DND-41 (cell line): ENCODE results near the gene ADAP2.
"Not testable (repeated sequence)": the region's sequence is repeated elsewhere in the genome, so short reads cannot be mapped to it uniquely, and the experiment has no call there.

Source experiments
- ATAC-seq: fragments of 200-7000 bp; cut with Tn5 transposase; 3 replicates; pipeline ENCODE4 v1.9.1; 2021; ENCODE audit warnings: low read depth; ENCODE audit not compliant: insufficient read depth
- DNase-seq: peaks from one replicate; pipeline ENCODE4 v3.0.0-alpha.2; 2020
- H2AFZ ChIP-seq: 2 replicates; pipeline ENCODE4 v1.6.0; 2012; ENCODE audit warnings: low read depth, low read length
- H3K27ac ChIP-seq: 2 replicates; pipeline ENCODE4 v1.5.1; 2012; ENCODE audit warnings: low read length, inconsistent platforms
- H3K27me3 ChIP-seq: fragments of 200-600 bp; sonication (generic); 2 replicates; pipeline ENCODE4 v1.6.0; 2012; ENCODE audit warnings: low read length, mild to moderate bottlenecking, inconsistent platforms; ENCODE audit not compliant: insufficient read depth, poor library complexity
- H3K36me3 ChIP-seq: 2 replicates; pipeline ENCODE4 v1.5.1; 2012; ENCODE audit warnings: low read length, inconsistent platforms; ENCODE audit not compliant: insufficient read depth
- H3K4me1 ChIP-seq: 2 replicates; pipeline ENCODE4 v1.5.1; 2012; ENCODE audit warnings: mild to moderate bottlenecking, low read length; ENCODE audit not compliant: insufficient read depth
- H3K4me2 ChIP-seq: 2 replicates; pipeline ENCODE4 v1.6.0; 2012; ENCODE audit warnings: mild to moderate bottlenecking, moderate library complexity, low read length, inconsistent platforms; ENCODE audit not compliant: insufficient read depth
- H3K4me3 ChIP-seq, 2 experiments: fragments of 200-600 bp in 1 of 2; shearing (Covaris generic) in 1 of 2; 2 replicates each; pipeline ENCODE4 v1.5.1; 2012 to 2016; ENCODE audit warnings: inconsistent platforms in 2 of 2, low read length in 2 of 2, mild to moderate bottlenecking in 2 of 2, low read depth in 1 of 2, moderate library complexity in 1 of 2
- H3K79me2 ChIP-seq: 2 replicates; pipeline ENCODE4 v1.6.0; 2012; ENCODE audit warnings: low read length, inconsistent platforms; ENCODE audit not compliant: insufficient read depth
- H3K9ac ChIP-seq: 2 replicates; pipeline ENCODE4 v1.6.0; 2012; ENCODE audit warnings: low read depth, mild to moderate bottlenecking, inconsistent platforms, low read length, moderate library complexity
- H3K9me3 ChIP-seq: 2 replicates; pipeline ENCODE4 v1.5.1; 2012; ENCODE audit warnings: low read length, moderate library complexity, mild to moderate bottlenecking, inconsistent platforms; ENCODE audit not compliant: insufficient read depth, severe bottlenecking
- H4K20me1 ChIP-seq: 2 replicates; pipeline ENCODE4 v1.6.0; 2012; ENCODE audit warnings: low read length; ENCODE audit not compliant: insufficient read depth
- EZH2 ChIP-seq: IDR thresholded peaks from 3 replicates; pipeline ENCODE4 v1.6.1; 2012; ENCODE audit warnings: borderline replicate concordance, low read depth, mild to moderate bottlenecking, moderate library complexity, low read length, inconsistent platforms; ENCODE audit not compliant: severe bottlenecking
- TF ChIP-seq, protein P1 (sequence below): IDR thresholded peaks from 2 replicates; pipeline ENCODE4 v1.5.1; 2012; ENCODE audit warnings: borderline replicate concordance, low read length, moderate library complexity, mild to moderate bottlenecking; ENCODE audit not compliant: poor library complexity, severe bottlenecking; ENCODE audit errors: extremely low read depth

Gene ADAP2

DNA sequence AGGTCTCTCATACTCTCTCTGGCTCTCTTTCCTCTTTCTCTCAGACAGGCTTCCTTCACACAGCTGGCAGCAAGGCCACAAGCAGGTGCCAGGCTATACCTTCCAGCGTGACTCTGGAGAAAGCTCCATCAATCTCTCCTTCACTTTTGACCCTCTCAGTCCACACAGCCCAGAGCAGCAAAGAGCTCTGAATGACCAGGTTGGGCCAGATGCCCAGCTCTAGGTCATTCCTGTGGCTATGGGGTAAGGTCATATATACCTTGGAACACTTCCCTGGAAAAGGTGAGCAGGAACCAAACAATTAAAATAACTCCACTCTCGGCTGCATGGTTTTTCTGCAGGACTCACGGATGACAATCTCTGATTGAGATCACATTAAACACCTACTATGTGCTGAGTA, 8.8 kb downstream of the ADAP2 start:
- no peak overlapping the region for H3K4me3 ChIP-seq
- no peaks in the 10 kb centered on the region for H3K4me1 ChIP-seq
- no peak for ATAC-seq
- no peak overlapping the region for H3K9ac ChIP-seq
- H3K27me3 ChIP-seq, result peaks cover 3% of the 10 kb centered on the region
- H4K20me1 ChIP-seq, result no peaks in the 10 kb centered on the region
- H3K27ac ChIP-seq, result no peak overlapping the region
- H3K79me2 ChIP-seq, result no peaks in the 10 kb centered on the region
- DNase-seq, result no peak
- no peaks in the 10 kb centered on the region for H3K36me3 ChIP-seq
- no peak overlapping the region for H2AFZ ChIP-seq
- TF ChIP-seq, protein P1, sequence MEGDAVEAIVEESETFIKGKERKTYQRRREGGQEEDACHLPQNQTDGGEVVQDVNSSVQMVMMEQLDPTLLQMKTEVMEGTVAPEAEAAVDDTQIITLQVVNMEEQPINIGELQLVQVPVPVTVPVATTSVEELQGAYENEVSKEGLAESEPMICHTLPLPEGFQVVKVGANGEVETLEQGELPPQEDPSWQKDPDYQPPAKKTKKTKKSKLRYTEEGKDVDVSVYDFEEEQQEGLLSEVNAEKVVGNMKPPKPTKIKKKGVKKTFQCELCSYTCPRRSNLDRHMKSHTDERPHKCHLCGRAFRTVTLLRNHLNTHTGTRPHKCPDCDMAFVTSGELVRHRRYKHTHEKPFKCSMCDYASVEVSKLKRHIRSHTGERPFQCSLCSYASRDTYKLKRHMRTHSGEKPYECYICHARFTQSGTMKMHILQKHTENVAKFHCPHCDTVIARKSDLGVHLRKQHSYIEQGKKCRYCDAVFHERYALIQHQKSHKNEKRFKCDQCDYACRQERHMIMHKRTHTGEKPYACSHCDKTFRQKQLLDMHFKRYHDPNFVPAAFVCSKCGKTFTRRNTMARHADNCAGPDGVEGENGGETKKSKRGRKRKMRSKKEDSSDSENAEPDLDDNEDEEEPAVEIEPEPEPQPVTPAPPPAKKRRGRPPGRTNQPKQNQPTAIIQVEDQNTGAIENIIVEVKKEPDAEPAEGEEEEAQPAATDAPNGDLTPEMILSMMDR, result no peak
- no peak for TF ChIP-seq EZH2
- no peaks in the 10 kb centered on the region for H3K9me3 ChIP-seq
- H3K4me2 ChIP-seq, result no peak overlapping the region

DNA sequence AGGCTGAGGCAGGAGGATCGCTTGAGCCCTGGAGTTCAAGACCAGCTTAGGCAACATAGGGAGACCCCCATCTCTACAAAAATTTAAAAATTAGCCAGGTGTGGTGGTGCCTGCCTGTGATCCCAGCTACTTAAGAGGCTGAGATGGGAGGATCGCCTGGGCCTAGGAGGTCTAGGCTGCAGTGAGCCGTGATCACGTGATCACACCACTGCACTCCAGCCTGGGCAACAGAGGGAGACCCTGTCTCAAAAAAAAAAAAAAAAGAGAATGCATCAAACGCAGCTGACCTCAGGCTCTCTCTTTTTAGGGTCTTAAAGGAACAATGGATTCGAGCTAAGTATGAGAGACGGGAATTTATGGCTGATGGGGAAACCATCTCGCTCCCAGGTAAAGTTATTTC, 9.8 kb downstream of the ADAP2 start:
- not testable (repeated sequence) for H3K36me3 ChIP-seq, DNase-seq, H3K79me2 ChIP-seq, H4K20me1 ChIP-seq, ATAC-seq, H3K4me3 ChIP-seq, H3K4me2 ChIP-seq, H3K27ac ChIP-seq, H3K27me3 ChIP-seq, H2AFZ ChIP-seq, H3K9me3 ChIP-seq, H3K4me1 ChIP-seq, H3K9ac ChIP-seq

DNA sequence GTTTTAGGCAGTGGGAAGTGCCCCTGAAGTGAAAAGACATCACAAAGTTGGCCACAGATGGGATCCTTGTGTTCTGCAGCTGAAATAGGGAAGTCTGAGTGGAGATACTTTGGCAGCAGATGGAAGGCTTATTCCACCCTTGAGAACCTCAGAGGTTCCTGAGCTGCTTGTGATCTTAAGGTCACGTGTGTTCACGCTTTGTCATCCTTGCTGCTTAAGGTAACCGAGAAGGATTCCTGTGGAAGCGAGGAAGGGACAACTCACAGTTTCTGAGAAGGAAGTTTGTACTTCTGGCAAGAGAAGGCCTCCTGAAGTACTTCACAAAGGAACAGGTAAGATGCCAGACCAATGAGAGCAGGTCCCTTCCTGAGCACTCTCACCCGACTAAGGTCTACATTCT, 12.2 kb downstream of the ADAP2 start:
- no peak overlapping the region for H3K4me3 ChIP-seq
- H3K4me2 ChIP-seq, result no peak overlapping the region
- no peaks in the 10 kb centered on the region for H3K36me3 ChIP-seq
- H3K27ac ChIP-seq, result no peak overlapping the region
- no peaks in the 10 kb centered on the region for H3K9me3 ChIP-seq
- ATAC-seq (no peak), DNase-seq (no peak)
- TF ChIP-seq, protein P1, result no peak
- H3K79me2 ChIP-seq, result no peaks in the 10 kb centered on the region
- no peaks in the 10 kb centered on the region for H3K4me1 ChIP-seq
- no peak overlapping the region for H2AFZ ChIP-seq
- no peak overlapping the region for H3K9ac ChIP-seq
- peaks cover 3% of the 10 kb centered on the region for H3K27me3 ChIP-seq
- H4K20me1 ChIP-seq, result no peaks in the 10 kb centered on the region

DNA sequence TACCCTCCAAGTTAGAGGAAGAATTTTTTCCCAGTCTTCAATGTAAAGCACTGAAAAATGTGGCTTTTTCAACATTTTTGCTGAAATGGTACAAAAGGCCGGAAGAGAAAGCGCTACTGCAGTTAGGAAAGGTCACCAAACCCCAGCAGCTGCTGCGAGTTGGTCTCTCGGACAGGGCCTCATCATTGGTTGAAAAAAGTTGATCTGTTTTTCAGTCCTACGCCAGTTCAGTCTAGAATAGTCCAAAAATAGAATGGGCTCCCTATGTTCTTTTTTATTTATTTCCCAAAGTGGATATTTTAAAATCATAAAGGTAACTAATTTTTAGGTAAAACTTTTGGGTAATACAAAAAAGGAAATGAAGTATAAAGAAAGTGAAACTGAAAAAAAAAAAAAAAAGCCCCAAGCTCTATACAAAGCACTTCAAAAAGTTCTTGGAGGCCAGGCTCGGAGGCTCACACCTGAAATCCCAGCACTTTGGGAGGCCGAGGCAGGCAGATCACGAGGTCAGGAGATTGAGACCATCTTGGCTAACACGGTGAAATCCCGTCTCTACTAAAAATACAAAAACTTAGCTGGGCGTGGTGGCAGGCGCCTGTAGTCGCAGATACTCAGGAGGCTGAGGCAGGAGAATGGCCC, 17.4 kb downstream of the ADAP2 start:
- Histone ChIP-seq H3K4me1 (peaks cover 4% of the 10 kb centered on the region; the same call in 1 of the 2 replicates), H2AFZ (no peak overlapping the region), H3K9me3 (no peaks in the 10 kb centered on the region), H3K9ac (no peak overlapping the region), H3K4me3 (no peak overlapping the region), H3K4me2 (no peak overlapping the region), H3K79me2 (no peaks in the 10 kb centered on the region), H3K36me3 (no peaks in the 10 kb centered on the region), H4K20me1 (no peaks in the 10 kb centered on the region), H3K27ac (no peak overlapping the region), H3K27me3 (peaks cover under 1% of the 10 kb centered on the region)
- TF ChIP-seq EZH2, result no peak
- TF ChIP-seq, protein P1, result no peak
- ATAC-seq, result no peak
- DNase-seq, result peak; percentile 11
